ENCODE measurements around the gene TBX3.

Gene TBX3

GRCh38 chr12:114703060-114703493 lies 19.1 kb upstream of the TBX3 start:
- Histone ChIP-seq H3K4ac (ENCODE audit: low read depth, low read length) (peak overlapping the region; percentile 43), H3K4me1 (ENCODE audit: control insufficient read depth in 1 of 2, insufficient read depth in 2 of 2, low read length in 2 of 2) (peaks cover 25 to 52% of the 10 kb centered on the region in 2 experiments), H3K4me3 (ENCODE audit: low read depth, low read length) (no peak overlapping the region), H3K36me3 (ENCODE audit: control insufficient read depth in 1 of 2, insufficient read depth in 2 of 2, low read length in 2 of 2) (peaks cover 2% of the 10 kb centered on the region in 2 experiments), H4K8ac (ENCODE audit: low read depth, low read length) (peak overlapping the region; percentile 55), H3K79me2 (ENCODE audit: control insufficient read depth, insufficient read depth, low read length, poor library complexity) (peaks cover 16% of the 10 kb centered on the region), H3K9ac (ENCODE audit: low read length) (no peak overlapping the region), H3K27me3 (ENCODE audit: insufficient read depth, low read length) (no peaks in the 10 kb centered on the region), H3K23ac (ENCODE audit: low read length) (no peak overlapping the region), H3K9me3 (ENCODE audit: insufficient read depth, low read depth, low read length) (no peaks in the 10 kb centered on the region), H4K12ac (ENCODE audit: low read depth, low read length) (no peak overlapping the region), H3K4me2 (ENCODE audit: low read length) (peak overlapping the region; percentile 37), H3K18ac (ENCODE audit: low read length) (no peak overlapping the region), H3K14ac (ENCODE audit: low read length) (no peak overlapping the region), H2BK5ac (ENCODE audit: low read depth, low read length, poor library complexity) (peak overlapping the region; percentile 90), H4K91ac (ENCODE audit: low read depth, low read length) (peak overlapping the region; percentile 85), H3K27ac (ENCODE audit: low read depth, low read length) (peak overlapping the region; percentile 93), H2BK12ac (ENCODE audit: low read length) (peak overlapping the region; percentile 25), H3K79me1 (ENCODE audit: low read length) (peaks cover 69% of the 10 kb centered on the region), H2BK120ac (ENCODE audit: insufficient read depth, low read length, poor library complexity) (peak overlapping the region; percentile 93), H2AFZ (ENCODE audit: insufficient read depth, low read length, poor library complexity) (no peak overlapping the region), H2AK5ac (ENCODE audit: low read length) (no peak overlapping the region)
- WGBS (ENCODE audit: extremely low coverage, insufficient coverage, insufficient read length), result no CpG with 5 or more reads among the region's 6 CpGs
- no peak for DNase-seq

GRCh38 chr12:114702462-114702861 lies 18.5 kb upstream of the TBX3 start:
- no peak overlapping the region for H3K14ac ChIP-seq (ENCODE audit: low read length)
- peak overlapping the region; percentile 37 for H3K4me2 ChIP-seq (ENCODE audit: low read length)
- peak overlapping the region; percentile 55 for H4K8ac ChIP-seq (ENCODE audit: low read depth, low read length)
- peaks cover 20% of the 10 kb centered on the region for H3K79me2 ChIP-seq (ENCODE audit: control insufficient read depth, insufficient read depth, low read length, poor library complexity)
- peak overlapping the region; percentile 56 for H2AK5ac ChIP-seq (ENCODE audit: low read length)
- H4K12ac ChIP-seq (ENCODE audit: low read depth, low read length), result no peak overlapping the region
- no peak for DNase-seq
- H2BK5ac ChIP-seq (ENCODE audit: low read depth, low read length, poor library complexity), result peak overlapping the region; percentile 90
- H2BK120ac ChIP-seq (ENCODE audit: insufficient read depth, low read length, poor library complexity), result peak overlapping the region; percentile 93
- peak overlapping the region; percentile 43 for H3K4ac ChIP-seq (ENCODE audit: low read depth, low read length)
- no peak overlapping the region for H3K4me3 ChIP-seq (ENCODE audit: low read depth, low read length)
- H3K9me3 ChIP-seq (ENCODE audit: insufficient read depth, low read depth, low read length), result no peaks in the 10 kb centered on the region
- peak overlapping the region; percentile 93 for H2BK12ac ChIP-seq (ENCODE audit: low read length)
- peak overlapping the region; percentile 33 for H3K18ac ChIP-seq (ENCODE audit: low read length)
- H3K23ac ChIP-seq (ENCODE audit: low read length), result no peak overlapping the region
- no peak overlapping the region for H3K9ac ChIP-seq (ENCODE audit: low read length)
- no CpG with 5 or more reads among the region's 10 CpGs for WGBS (ENCODE audit: extremely low coverage, insufficient coverage, insufficient read length)
- H2AFZ ChIP-seq (ENCODE audit: insufficient read depth, low read length, poor library complexity), result no peak overlapping the region
- peak overlapping the region; percentile 93 for H3K27ac ChIP-seq (ENCODE audit: low read depth, low read length)
- H4K91ac ChIP-seq (ENCODE audit: low read depth, low read length), result peak overlapping the region; percentile 85
- peaks cover 25 to 52% of the 10 kb centered on the region in 2 experiments for H3K4me1 ChIP-seq (ENCODE audit: control insufficient read depth in 1 of 2, insufficient read depth in 2 of 2, low read length in 2 of 2)
- peaks cover 2% of the 10 kb centered on the region in 2 experiments for H3K36me3 ChIP-seq (ENCODE audit: control insufficient read depth in 1 of 2, insufficient read depth in 2 of 2, low read length in 2 of 2)
- H3K79me1 ChIP-seq (ENCODE audit: low read length), result peaks cover 75% of the 10 kb centered on the region
- H3K27me3 ChIP-seq (ENCODE audit: insufficient read depth, low read length), result no peaks in the 10 kb centered on the region

GRCh38 chr12:114701553-114701952 lies 17.6 kb upstream of the TBX3 start:
- Histone ChIP-seq H3K23ac (ENCODE audit: low read length) (no peak overlapping the region), H2BK12ac (ENCODE audit: low read length) (peak overlapping the region; percentile 93), H3K4me3 (ENCODE audit: low read depth, low read length) (no peak overlapping the region), H4K91ac (ENCODE audit: low read depth, low read length) (peak overlapping the region; percentile 94), H2AK5ac (ENCODE audit: low read length) (peak overlapping the region; percentile 72), H2BK5ac (ENCODE audit: low read depth, low read length, poor library complexity) (peak overlapping the region; percentile 90), H3K27me3 (ENCODE audit: insufficient read depth, low read length) (no peaks in the 10 kb centered on the region), H3K79me2 (ENCODE audit: control insufficient read depth, insufficient read depth, low read length, poor library complexity) (peaks cover 24% of the 10 kb centered on the region), H3K4ac (ENCODE audit: low read depth, low read length) (peak overlapping the region; percentile 70), H3K9me3 (ENCODE audit: insufficient read depth, low read depth, low read length) (no peaks in the 10 kb centered on the region), H3K36me3 (ENCODE audit: control insufficient read depth in 1 of 2, insufficient read depth in 2 of 2, low read length in 2 of 2) (peaks cover 2% of the 10 kb centered on the region in 2 experiments), H4K8ac (ENCODE audit: low read depth, low read length) (peak overlapping the region; percentile 25), H3K4me2 (ENCODE audit: low read length) (no peak overlapping the region), H3K18ac (ENCODE audit: low read length) (peak overlapping the region; percentile 84), H3K4me1 (ENCODE audit: control insufficient read depth in 1 of 2, insufficient read depth in 2 of 2, low read length in 2 of 2) (peaks cover 24 to 58% of the 10 kb centered on the region in 2 experiments), H3K14ac (ENCODE audit: low read length) (peak overlapping the region; percentile 92), H2BK120ac (ENCODE audit: insufficient read depth, low read length, poor library complexity) (peak overlapping the region; percentile 93), H4K12ac (ENCODE audit: low read depth, low read length) (no peak overlapping the region), H3K79me1 (ENCODE audit: low read length) (peaks cover 78% of the 10 kb centered on the region), H2AFZ (ENCODE audit: insufficient read depth, low read length, poor library complexity) (no peak overlapping the region), H3K9ac (ENCODE audit: low read length) (no peak overlapping the region), H3K27ac (ENCODE audit: low read depth, low read length) (peak overlapping the region; percentile 93)
- WGBS (ENCODE audit: extremely low coverage, insufficient coverage, insufficient read length), result no CpG with 5 or more reads among the region's 1 CpG
- no peak for DNase-seq

GRCh38 chr12:114701104-114701414 lies 17.1 kb upstream of the TBX3 start:
- peak overlapping the region; percentile 99 for H4K91ac ChIP-seq (ENCODE audit: low read depth, low read length)
- no peak overlapping the region for H2BK12ac ChIP-seq (ENCODE audit: low read length)
- peaks cover 80% of the 10 kb centered on the region for H3K79me1 ChIP-seq (ENCODE audit: low read length)
- H4K12ac ChIP-seq (ENCODE audit: low read depth, low read length), result no peak overlapping the region
- H3K27ac ChIP-seq (ENCODE audit: low read depth, low read length), result no peak overlapping the region
- no CpG with 5 or more reads among the region's 3 CpGs for WGBS (ENCODE audit: extremely low coverage, insufficient coverage, insufficient read length)
- H3K79me2 ChIP-seq (ENCODE audit: control insufficient read depth, insufficient read depth, low read length, poor library complexity), result peaks cover 26% of the 10 kb centered on the region
- H3K4me1 ChIP-seq (ENCODE audit: control insufficient read depth in 1 of 2, insufficient read depth in 2 of 2, low read length in 2 of 2), result peaks cover 27 to 56% of the 10 kb centered on the region in 2 experiments
- peaks cover 2% of the 10 kb centered on the region in 2 experiments for H3K36me3 ChIP-seq (ENCODE audit: control insufficient read depth in 1 of 2, insufficient read depth in 2 of 2, low read length in 2 of 2)
- no peak for DNase-seq
- H3K4me3 ChIP-seq (ENCODE audit: low read depth, low read length), result no peak overlapping the region
- no peak overlapping the region for H4K8ac ChIP-seq (ENCODE audit: low read depth, low read length)
- H3K14ac ChIP-seq (ENCODE audit: low read length), result no peak overlapping the region
- no peak overlapping the region for H3K4ac ChIP-seq (ENCODE audit: low read depth, low read length)
- no peak overlapping the region for H3K18ac ChIP-seq (ENCODE audit: low read length)
- no peak overlapping the region for H3K4me2 ChIP-seq (ENCODE audit: low read length)
- H2BK120ac ChIP-seq (ENCODE audit: insufficient read depth, low read length, poor library complexity), result no peak overlapping the region
- no peak overlapping the region for H2AFZ ChIP-seq (ENCODE audit: insufficient read depth, low read length, poor library complexity)
- H2AK5ac ChIP-seq (ENCODE audit: low read length), result no peak overlapping the region
- no peak overlapping the region for H3K9ac ChIP-seq (ENCODE audit: low read length)
- H3K23ac ChIP-seq (ENCODE audit: low read length), result no peak overlapping the region
- H3K9me3 ChIP-seq (ENCODE audit: insufficient read depth, low read depth, low read length), result no peaks in the 10 kb centered on the region
- H2BK5ac ChIP-seq (ENCODE audit: low read depth, low read length, poor library complexity), result no peak overlapping the region
- no peaks in the 10 kb centered on the region for H3K27me3 ChIP-seq (ENCODE audit: insufficient read depth, low read length)
